ENCODE data around the gene SURF1.

DNA sequence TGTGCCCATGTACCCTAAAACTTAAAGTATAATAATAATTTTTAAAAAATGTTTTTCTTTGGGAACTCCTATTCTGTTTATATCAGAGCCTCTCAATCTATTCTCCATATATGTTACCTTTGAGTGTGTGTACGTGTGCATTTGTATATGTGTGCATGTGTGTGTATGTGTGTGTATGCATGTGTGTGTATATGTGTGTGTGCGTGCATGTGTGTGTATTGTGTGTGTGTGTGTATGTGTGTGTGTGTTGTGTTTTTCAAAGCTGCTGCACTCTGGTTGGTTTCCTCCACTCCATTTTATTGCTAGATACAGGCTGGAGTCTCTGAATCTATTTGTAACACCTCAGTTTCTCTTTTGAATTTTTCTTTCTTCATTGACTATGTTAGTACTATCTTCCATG, 40.3 kb downstream of the SURF1 start:
- TF ChIP-seq GATAD2A (IDR thresholded peaks at IDR 0.05) = no peak
- TF ChIP-seq, protein P1, sequence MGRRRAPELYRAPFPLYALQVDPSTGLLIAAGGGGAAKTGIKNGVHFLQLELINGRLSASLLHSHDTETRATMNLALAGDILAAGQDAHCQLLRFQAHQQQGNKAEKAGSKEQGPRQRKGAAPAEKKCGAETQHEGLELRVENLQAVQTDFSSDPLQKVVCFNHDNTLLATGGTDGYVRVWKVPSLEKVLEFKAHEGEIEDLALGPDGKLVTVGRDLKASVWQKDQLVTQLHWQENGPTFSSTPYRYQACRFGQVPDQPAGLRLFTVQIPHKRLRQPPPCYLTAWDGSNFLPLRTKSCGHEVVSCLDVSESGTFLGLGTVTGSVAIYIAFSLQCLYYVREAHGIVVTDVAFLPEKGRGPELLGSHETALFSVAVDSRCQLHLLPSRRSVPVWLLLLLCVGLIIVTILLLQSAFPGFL (CRISPR knock-in tag; IDR thresholded peaks at IDR 0.05) = no peak
- TF ChIP-seq BHLHE40 (IDR thresholded peaks at IDR 0.05; ENCODE audit: low read length) = no peak
- TF ChIP-seq EP300 (IDR thresholded peaks at IDR 0.05; ENCODE audit: low read length) = no peak
- no peak for TF ChIP-seq TFAM (CRISPR knock-in tag; conservative IDR thresholded peaks at IDR 0.05)
- no peak for TF ChIP-seq GATA2 (CRISPR knock-in tag; IDR thresholded peaks at IDR 0.05)
- no peak for TF ChIP-seq PHTF2 (CRISPR knock-in tag; IDR thresholded peaks at IDR 0.05)
- no peak for TF ChIP-seq ARNT (IDR thresholded peaks at IDR 0.05)
- no peak for TF ChIP-seq MYC (IDR thresholded peaks at IDR 0.05; ENCODE audit: low read depth, low read length)
- no peak for TF ChIP-seq MYC (CRISPR knock-in tag; IDR thresholded peaks at IDR 0.05; ENCODE audit: borderline replicate concordance, low read depth)
- no peak for TF ChIP-seq KDM5B (IDR thresholded peaks at IDR 0.05; ENCODE audit: insufficient replicate concordance, low read depth, low read length)
- TF ChIP-seq CBX3 (IDR thresholded peaks at IDR 0.05; ENCODE audit: borderline replicate concordance in 1 of 2, low read length in 2 of 2) = no peak
